ENCODE data around the gene OR2C3.

GRCh38 chr1:247491328-247491727 is 44.9 kb downstream of the OR2C3 start:
- no peak for TF ChIP-seq CTCF (conservative IDR thresholded peaks at IDR 0.05; ENCODE audit: low read length)
- TF ChIP-seq EZH2phosphoT487 (IDR thresholded peaks at IDR 0.05; ENCODE audit: borderline replicate concordance) = no peak

Data from Loucy (cell line).